GM18502 (cell line): ENCODE measurements around the gene ARHGEF17.

Experiments
- ATAC-seq: cut with Tn5 transposase; IDR thresholded peaks from one replicate; pipeline ENCODE4 v1.9.1; 2021; ENCODE audit warnings: mild to moderate bottlenecking; ENCODE audit not compliant: unreplicated experiment, poor library complexity

The ARHGEF17 gene

GRCh38 chr11:73346186-73346935 is 38.3 kb downstream of the ARHGEF17 start:
- ATAC-seq = no peak

GRCh38 chr11:73347067-73347466 is 39.0 kb downstream of the ARHGEF17 start:
- no peak for ATAC-seq

GRCh38 chr11:73348838-73349237 is 40.8 kb downstream of the ARHGEF17 start:
- ATAC-seq = no peak

GRCh38 chr11:73349633-73350032 is 41.6 kb downstream of the ARHGEF17 start:
- no peak for ATAC-seq

- no peak for ATAC-seq
Measured at GRCh38 chr11:73350908-73351636, 43.0 kb downstream of the ARHGEF17 start.

DNA sequence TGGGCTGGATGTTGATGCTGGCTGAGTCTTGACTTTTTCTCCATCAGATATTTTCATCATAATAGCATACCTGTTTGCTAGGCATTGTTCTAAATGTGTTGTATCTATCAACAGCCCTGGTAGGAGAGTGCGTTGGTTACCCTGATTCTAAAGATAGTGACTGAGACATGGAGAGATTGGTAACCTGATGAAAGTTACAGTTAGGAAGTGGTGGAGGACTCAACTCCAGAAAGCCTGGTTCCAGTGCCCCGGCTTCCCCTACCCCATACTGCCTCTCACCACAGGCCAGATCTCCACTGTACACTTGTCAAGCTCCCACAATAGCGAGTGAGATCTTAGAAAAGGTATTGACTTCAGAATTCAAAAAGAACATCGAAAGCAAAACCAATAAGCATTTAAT is 45.3 kb downstream of the ARHGEF17 start:
- no peak for ATAC-seq

GRCh38 chr11:73355109-73355508 is 47.0 kb downstream of the ARHGEF17 start:
- ATAC-seq = no peak

DNA sequence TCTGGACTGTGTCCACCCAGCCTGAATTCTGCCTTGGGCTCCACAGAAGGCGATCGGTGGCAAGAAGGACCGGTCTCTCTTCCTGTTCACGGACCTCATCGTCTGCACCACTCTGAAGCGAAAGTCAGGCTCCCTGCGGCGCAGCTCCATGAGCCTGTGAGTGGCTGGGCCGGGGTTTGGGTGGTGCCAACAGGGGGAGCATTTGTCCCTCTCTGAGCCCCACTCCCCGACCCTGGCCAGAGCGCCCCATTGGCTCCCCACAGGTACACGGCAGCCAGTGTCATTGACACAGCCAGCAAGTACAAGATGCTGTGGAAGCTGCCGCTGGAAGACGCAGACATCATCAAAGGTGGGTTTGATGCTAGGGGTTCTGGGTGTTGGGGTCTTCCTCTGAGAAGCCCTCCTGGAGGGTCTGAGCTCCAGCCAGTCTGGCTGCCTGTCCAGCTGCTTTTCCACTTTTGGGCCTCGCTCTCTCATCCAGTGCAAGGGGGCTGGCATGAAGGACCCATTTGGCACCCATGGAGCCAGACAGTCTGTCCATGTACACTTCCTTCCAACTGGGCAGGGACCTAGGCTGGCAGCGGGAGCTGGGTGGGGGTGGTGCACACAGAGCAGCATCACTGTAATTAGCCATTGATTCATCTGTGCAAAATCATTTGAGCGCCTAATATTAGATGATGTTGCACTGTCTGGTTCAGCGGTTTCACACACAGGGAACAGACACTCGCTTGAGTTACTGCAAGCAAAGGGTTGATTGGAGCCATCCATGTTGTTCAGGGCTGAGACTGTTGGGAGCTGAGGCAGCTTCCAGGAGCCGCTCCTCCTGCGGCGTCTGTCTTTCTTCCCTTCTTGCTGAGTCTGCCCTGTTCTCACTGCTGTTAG is 49.1 kb downstream of the ARHGEF17 start:
- ATAC-seq = no peak

GRCh38 chr11:73358071-73358470 is 50.0 kb downstream of the ARHGEF17 start:
- no peak for ATAC-seq

DNA sequence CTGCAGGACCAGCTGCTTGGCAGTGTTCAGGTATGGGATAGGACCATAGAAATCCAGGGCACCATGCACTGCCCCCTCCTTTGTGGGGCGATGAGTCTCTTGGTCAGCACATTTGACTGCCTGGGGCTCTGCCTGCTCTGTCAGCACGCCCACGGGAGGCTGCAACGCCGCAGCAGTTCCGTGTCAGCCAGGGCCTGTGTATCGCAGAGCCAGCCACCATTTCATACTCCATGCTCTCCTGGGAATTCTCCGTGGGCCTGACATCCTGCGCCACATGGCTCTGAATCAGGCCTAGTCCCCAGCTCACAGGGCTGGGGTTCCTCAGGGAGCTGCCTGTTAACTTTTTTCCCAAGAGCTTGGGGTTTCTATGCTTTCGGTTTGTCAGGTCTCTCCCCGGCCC is 51.3 kb downstream of the ARHGEF17 start:
- no peak for ATAC-seq

- no peak for ATAC-seq
Measured at GRCh38 chr11:73359930-73360742, 52.1 kb downstream of the ARHGEF17 start.

GRCh38 chr11:73360743-73361369 is 52.8 kb downstream of the ARHGEF17 start:
- ATAC-seq = no peak

DNA sequence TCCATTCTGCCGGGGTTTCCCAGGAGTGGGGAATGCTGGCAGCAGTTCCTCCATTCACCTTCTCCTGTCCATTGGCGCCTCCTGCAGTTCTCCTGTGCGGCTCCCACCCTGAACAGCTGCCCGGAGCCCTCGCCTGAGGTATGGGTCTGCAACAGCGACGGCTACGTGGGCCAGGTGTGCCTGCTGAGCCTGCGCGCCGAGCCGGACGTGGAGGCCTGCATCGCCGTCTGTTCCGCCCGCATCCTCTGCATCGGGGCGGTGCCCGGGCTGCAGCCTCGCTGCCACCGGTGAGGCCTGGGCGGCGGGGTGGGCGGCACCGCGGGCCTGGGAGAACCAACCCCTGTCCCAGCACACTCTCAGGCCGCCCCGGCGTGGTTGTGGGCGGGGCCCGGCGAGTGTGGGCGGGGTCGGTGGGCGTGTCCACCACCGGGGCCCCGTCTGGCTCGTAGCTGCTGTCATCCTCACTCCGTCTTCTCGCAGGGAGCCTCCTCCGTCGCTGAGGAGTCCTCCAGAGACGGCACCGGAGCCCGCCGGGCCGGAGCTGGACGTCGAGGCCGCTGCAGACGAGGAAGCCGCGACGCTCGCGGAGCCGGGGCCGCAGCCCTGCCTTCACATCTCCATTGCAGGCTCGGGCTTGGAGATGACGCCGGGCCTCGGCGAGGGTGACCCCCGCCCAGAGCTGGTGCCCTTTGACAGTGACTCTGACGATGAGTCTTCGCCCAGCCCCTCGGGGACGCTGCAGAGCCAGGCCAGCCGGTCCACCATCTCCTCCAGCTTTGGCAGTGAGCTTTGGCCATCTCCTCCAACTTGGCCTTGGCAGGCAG is 54.1 kb downstream of the ARHGEF17 start:
- ATAC-seq = no peak

GRCh38 chr11:73363147-73363546 is 55.1 kb downstream of the ARHGEF17 start:
- no peak for ATAC-seq

DNA sequence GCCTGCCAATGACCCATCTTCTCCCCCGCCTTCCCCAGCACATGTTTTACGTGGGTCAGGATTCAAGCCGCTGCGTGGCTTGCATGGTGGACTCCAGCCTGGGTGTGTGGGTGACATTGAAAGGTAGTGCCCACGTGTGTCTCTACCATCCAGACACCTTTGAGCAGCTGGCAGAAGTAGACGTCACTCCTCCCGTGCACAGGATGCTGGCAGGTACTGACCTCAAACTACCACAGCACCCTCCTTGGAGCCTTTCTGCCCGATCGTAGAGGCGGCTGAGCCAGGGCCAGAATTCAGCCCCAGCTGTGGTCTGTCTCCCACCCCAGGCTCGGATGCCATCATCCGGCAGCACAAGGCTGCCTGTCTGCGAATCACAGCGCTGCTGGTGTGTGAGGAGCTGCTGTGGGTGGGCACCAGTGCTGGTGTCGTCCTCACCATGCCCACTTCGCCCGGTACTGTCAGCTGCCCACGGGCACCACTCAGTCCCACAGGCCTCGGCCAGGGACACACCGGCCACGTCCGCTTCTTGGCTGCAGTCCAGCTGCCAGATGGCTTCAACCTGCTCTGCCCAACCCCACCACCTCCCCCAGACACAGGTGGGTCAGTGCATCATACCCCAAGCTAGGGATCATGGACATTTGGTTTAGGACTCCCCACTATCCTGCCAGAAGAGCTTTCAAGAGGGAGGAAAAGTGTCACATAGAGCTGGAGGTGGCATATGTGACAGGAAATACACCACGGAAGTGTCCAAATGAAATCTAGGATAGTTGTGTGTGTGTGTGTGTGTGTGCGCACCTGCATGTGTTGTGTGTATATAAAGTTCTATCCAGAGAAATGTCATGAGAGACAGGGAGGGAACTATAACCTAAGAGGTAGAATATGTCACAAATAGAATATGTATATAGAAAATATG is 57.5 kb downstream of the ARHGEF17 start:
- ATAC-seq = no peak

DNA sequence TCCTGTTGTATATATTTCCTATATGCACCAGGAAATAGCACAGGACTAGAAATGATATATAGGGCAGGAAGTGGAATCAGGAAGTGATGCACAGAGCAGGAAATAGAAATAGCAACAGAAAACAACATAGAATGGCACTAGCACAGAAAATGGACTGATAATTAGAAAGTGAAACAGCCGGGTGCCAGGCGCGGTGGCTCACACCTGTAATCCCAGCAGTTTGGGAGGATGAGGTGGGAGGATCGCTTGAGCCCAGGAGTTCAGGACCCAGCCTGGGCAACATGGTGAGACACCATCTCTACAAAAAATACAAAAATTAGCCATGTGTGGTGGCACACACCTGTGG is 58.2 kb downstream of the ARHGEF17 start:
- no peak for ATAC-seq

- no peak for ATAC-seq
Measured at GRCh38 chr11:73366953-73367352, 58.9 kb downstream of the ARHGEF17 start.

GRCh38 chr11:73367482-73368024 is 59.5 kb downstream of the ARHGEF17 start:
- ATAC-seq = no peak
